ENCODE data around the gene DCAF5. TPM values are rescaled to one million over a fixed set of nuclear protein-coding genes. Genes with fewer than 3 reads are reported as not detected.
"Not testable (repeated sequence)": the region's sequence is repeated elsewhere in the genome, so short reads cannot be mapped to it uniquely, and the experiment has no call there.

The DCAF5 gene
- total RNA-seq, 4 donors from 2014 or later: 25.1 to 70.3 (median 42.7) TPM

DNA sequence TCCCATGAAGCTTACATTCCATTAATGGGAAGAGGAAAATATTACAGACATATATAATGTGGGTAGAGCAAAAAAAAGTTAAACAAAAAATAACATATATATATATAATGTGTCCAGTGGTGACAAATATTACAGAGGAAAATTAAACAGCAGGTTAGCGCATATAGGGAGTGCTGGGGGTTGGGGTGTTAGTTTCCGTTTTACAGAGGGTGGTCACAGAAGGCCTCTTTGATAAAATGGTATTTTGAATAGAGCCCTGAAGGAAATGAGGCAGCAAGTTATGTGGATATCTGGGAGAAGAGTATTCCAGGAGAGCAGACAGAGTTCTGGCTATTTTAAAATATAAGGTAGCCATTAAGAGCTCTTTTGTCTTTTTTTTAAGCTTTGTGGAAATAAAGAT lies 73.2 kb downstream of the DCAF5 start:
- intact Hi-C loops (cut with DNase I; ENCODE audit: low total_unique reads): no loop called here
- 86 to 93% methylated on average over 2 of the region's 2 CpGs for WGBS, 2 donors (ENCODE audit: low coverage in 1 of 2)

DNA sequence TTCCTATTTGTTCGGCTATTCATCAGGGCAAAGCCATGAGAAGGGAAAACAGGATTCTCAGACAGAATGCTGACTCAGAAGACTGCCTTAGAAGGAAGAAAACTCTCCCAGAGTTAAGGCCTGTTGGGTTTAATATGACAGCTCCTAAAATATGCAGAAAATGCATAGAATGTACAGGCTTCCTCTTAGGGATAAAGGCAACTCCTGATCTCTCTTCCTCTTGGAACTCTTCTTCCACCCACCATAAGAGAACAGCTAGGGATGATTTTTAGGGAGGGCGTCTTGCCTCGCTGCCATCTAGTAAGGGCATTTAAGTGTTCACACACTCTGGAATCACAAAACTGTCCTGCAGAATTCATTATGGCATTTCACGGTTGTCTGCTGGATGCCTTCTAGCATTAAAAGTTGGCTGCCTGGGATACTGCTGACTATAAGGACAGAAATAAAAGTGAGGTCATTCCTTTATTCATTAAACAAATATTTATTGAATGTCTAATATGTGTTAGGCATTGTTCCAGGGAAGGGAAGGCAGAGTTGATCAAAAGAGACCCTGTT lies 73.7 kb downstream of the DCAF5 start:
- in situ Hi-C loops (cut with MboI; ENCODE audit: low pct_ligation_motif_present in 1 of 4, low pct_unique_long_range_greater_than_20kb in 1 of 4, low sequenced_read_pairs in 3 of 4): loop anchor here in 2 of 4 donors (25.0 kb wide), 1 partner anchor 167 kb away; no protein-coding TSS in a partner anchor
- Histone ChIP-seq H3K27ac (peak overlapping the region; percentile 59 to 80 (median 72)), H3K4me3 (no peak overlapping the region), H3K9me3 (no peaks in the 10 kb centered on the region), H3K27me3 (no peaks in the 10 kb centered on the region), H3K4me1 (peaks cover 0 to 10% (median 6%) of the 10 kb centered on the region in 4 donors), H3K36me3 (peaks cover 0 to 16% (median under 1%) of the 10 kb centered on the region in 4 donors)
- WGBS, 2 donors (ENCODE audit: low coverage in 1 of 2): 63 to 74% methylated on average over 1 to 4 of the region's 4 CpGs
- DNase-seq: no peak
- intact Hi-C loops (cut with DNase I; ENCODE audit: low total_unique reads): no loop called here
- TF ChIP-seq POLR2A (IDR thresholded peaks at IDR 0.05) (no peak), POLR2AphosphoS5 (IDR thresholded peaks at IDR 0.05) (peak in 2 of 3 donors; percentile 15 to 42), EP300 (IDR thresholded peaks at IDR 0.05; ENCODE audit: low read depth) (peak; percentile 7)
- TF ChIP-seq, protein P1, sequence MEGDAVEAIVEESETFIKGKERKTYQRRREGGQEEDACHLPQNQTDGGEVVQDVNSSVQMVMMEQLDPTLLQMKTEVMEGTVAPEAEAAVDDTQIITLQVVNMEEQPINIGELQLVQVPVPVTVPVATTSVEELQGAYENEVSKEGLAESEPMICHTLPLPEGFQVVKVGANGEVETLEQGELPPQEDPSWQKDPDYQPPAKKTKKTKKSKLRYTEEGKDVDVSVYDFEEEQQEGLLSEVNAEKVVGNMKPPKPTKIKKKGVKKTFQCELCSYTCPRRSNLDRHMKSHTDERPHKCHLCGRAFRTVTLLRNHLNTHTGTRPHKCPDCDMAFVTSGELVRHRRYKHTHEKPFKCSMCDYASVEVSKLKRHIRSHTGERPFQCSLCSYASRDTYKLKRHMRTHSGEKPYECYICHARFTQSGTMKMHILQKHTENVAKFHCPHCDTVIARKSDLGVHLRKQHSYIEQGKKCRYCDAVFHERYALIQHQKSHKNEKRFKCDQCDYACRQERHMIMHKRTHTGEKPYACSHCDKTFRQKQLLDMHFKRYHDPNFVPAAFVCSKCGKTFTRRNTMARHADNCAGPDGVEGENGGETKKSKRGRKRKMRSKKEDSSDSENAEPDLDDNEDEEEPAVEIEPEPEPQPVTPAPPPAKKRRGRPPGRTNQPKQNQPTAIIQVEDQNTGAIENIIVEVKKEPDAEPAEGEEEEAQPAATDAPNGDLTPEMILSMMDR (IDR thresholded peaks at IDR 0.05): no peak

More for the DNA sequence above, 73.2 kb downstream of the DCAF5 start:
- Histone ChIP-seq H3K9me3 (no peaks in the 10 kb centered on the region), H3K4me3 (no peak overlapping the region), H3K36me3 (peaks cover 0 to 15% (median 0%) of the 10 kb centered on the region in 4 donors), H3K27ac (peak overlapping the region; percentile 59 to 80 (median 72)), H3K27me3 (no peaks in the 10 kb centered on the region), H3K4me1 (peaks cover 0 to 10% (median 6%) of the 10 kb centered on the region in 4 donors)
- TF ChIP-seq EP300 (IDR thresholded peaks at IDR 0.05; ENCODE audit: low read depth) (no peak), POLR2AphosphoS5 (IDR thresholded peaks at IDR 0.05) (no peak), POLR2A (IDR thresholded peaks at IDR 0.05) (no peak)
- TF ChIP-seq, protein P1 (IDR thresholded peaks at IDR 0.05): no peak
- DNase-seq: no peak
- in situ Hi-C loops (cut with MboI; ENCODE audit: low pct_ligation_motif_present in 1 of 4, low pct_unique_long_range_greater_than_20kb in 1 of 4, low sequenced_read_pairs in 3 of 4): loop anchor here in 2 of 4 donors (25.0 kb wide), 1 partner anchor 167 kb away; no protein-coding TSS in a partner anchor

DNA sequence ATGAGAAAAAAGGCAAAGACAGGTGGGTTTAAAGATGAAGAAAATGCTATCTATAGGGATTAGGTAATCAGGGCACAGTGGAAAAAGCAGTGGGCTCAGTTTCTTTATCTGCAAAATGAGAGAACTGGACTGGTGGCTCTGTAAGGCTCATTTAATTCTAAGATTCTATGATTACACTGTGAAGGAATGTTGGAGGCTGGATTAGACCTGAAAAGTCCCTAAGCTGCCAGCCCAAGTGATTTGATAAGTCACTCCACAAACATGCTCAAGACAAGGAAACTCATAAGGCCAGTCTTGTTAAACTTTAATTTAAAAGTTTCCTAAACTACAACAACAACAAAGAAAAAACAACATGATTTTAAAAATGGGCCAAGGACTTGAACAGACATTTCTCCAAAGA lies 75.1 kb downstream of the DCAF5 start:
- in situ Hi-C loops (cut with MboI; ENCODE audit: low pct_ligation_motif_present in 1 of 4, low pct_unique_long_range_greater_than_20kb in 1 of 4, low sequenced_read_pairs in 3 of 4): loop anchor here in 2 of 4 donors (25.0 kb wide), 1 partner anchor 166 kb away; no protein-coding TSS in a partner anchor
- Histone ChIP-seq H3K4me3 (no peak overlapping the region), H3K27me3 (no peaks in the 10 kb centered on the region), H3K36me3 (peaks cover 0 to 21% (median 6%) of the 10 kb centered on the region in 4 donors), H3K27ac (peak overlapping the region; percentile 59 to 80 (median 72)), H3K9me3 (no peaks in the 10 kb centered on the region), H3K4me1 (peaks cover 0 to 10% (median 6%) of the 10 kb centered on the region in 4 donors)
- no peak for DNase-seq
- TF ChIP-seq POLR2A (IDR thresholded peaks at IDR 0.05) (no peak), POLR2AphosphoS5 (IDR thresholded peaks at IDR 0.05) (no peak), EP300 (IDR thresholded peaks at IDR 0.05; ENCODE audit: low read depth) (no peak)
- TF ChIP-seq, protein P1 (IDR thresholded peaks at IDR 0.05): no peak
- intact Hi-C loops (cut with DNase I; ENCODE audit: low total_unique reads): no loop called here

DNA sequence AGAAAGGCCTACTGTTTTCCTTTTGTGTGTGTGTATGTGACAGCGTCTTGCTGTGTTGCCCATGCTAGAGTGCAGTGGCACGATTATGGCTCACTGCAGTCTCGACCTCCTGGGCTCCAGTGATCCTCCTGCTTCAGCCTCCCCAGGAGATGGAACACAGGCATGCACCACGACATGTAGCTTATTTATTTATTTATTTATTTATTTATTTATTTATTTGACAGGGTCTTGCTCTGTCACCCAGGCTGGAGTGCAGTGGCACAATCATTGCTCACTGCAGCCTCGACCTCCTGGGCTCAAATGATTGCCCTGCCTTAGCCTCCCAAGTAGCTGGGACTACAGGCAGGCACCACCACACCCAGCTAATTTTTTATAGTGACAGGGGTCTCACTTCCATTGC lies 75.7 kb downstream of the DCAF5 start:
- H3K4me3 ChIP-seq; intact Hi-C loops (cut with DNase I; ENCODE audit: low total_unique reads); DNase-seq; H3K27me3 ChIP-seq; H3K9me3 ChIP-seq: not testable (repeated sequence)
- Histone ChIP-seq H3K36me3 (peaks cover 0 to 23% (median 6%) of the 10 kb centered on the region in 4 donors), H3K27ac (peak overlapping the region; percentile 59 to 80 (median 72)), H3K4me1 (peaks cover 0 to 10% (median 6%) of the 10 kb centered on the region in 4 donors)
- 96 to 100% methylated on average over 1 to 5 of the region's 5 CpGs for WGBS, 2 donors (ENCODE audit: low coverage in 1 of 2)
- in situ Hi-C loops (cut with MboI; ENCODE audit: low pct_ligation_motif_present in 1 of 4, low pct_unique_long_range_greater_than_20kb in 1 of 4, low sequenced_read_pairs in 3 of 4): loop anchor here in 2 of 4 donors (25.0 kb wide), 1 partner anchor 165 kb away; no protein-coding TSS in a partner anchor

Data from transverse colon (tissue), 4 donors.